Erythroblast (primary cell): ENCODE results near the gene AURKA.

ENCODE experiments used
- GATA1 ChIP-seq: IDR thresholded peaks from 2 replicates; pipeline ENCODE4 v1.6.1; 2011; ENCODE audit warnings: low read depth, mild to moderate bottlenecking, control low read depth, low read length, moderate library complexity
- POLR2A ChIP-seq: IDR thresholded peaks from 2 replicates; pipeline ENCODE4 v1.6.1; 2011; ENCODE audit warnings: mild to moderate bottlenecking, low read length

DNA sequence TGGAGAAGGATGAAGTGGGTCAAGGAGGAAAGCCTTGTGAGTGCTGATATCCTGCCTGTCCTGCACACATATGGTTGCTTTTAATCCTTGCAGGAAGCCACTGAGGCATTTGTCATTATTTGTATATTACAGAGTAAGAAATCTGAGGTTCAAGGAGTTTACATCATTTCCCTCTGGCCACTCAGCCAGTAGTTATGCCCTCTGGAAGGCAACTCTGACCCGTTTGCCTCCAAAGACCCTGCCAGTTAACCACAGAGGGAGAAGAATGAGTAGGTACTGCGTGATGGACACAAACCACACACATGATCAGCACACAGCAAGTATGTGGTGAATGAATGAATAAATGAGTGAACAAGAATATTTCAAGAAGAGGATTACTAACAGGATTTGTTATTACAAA, 41.2 kb downstream of the AURKA start:
- TF ChIP-seq POLR2A (no peak), GATA1 (no peak)
